Erythroblast (primary cell): ENCODE results near the gene CKB.

Experiments used
- GATA1 ChIP-seq: IDR thresholded peaks from 2 replicates; pipeline ENCODE4 v1.6.1; 2011; ENCODE audit warnings: low read depth, mild to moderate bottlenecking, control low read depth, low read length, moderate library complexity
- POLR2A ChIP-seq: IDR thresholded peaks from 2 replicates; pipeline ENCODE4 v1.6.1; 2011; ENCODE audit warnings: mild to moderate bottlenecking, low read length

GRCh38 chr14:103476065-103476464, 46.6 kb downstream of the CKB start:
- no peak for TF ChIP-seq POLR2A
- TF ChIP-seq GATA1: no peak
